ENCODE results near the gene FEM1B.

GRCh38 chr15:68299436-68299835 is 21.9 kb downstream of the FEM1B start:
- TF ChIP-seq CTCF (conservative IDR thresholded peaks at IDR 0.05; ENCODE audit: low read depth, low read length) (no peak), EZH2 (IDR thresholded peaks at IDR 0.05; ENCODE audit: borderline replicate concordance, low read depth, low read length, poor library complexity, severe bottlenecking) (no peak)

Data from A673 (cell line).